WTC11 (cell line): ENCODE measurements around the gene ANO8. TPM values are rescaled to one million over a fixed set of nuclear protein-coding genes. Genes with fewer than 3 reads are reported as not detected.

Experiments used
- FOXJ3 ChIP-seq: sonication (generic); formaldehyde crosslinking; IDR thresholded peaks from 2 replicates; pipeline ENCODE4 v1.9.0; 2021; ENCODE audit warnings: missing genetic modification reagents, mild to moderate bottlenecking, borderline replicate concordance
- FOXK1 ChIP-seq: sonication (generic); formaldehyde crosslinking; IDR thresholded peaks from 2 replicates; pipeline ENCODE4 v1.8.0; 2022; ENCODE audit warnings: mild to moderate bottlenecking, moderate library complexity, missing genetic modification reagents
- GTF2I ChIP-seq: fragments of 250-450 bp; sonication (Bioruptor Pico); conservative IDR thresholded peaks from 2 replicates; pipeline ENCODE4 v1.4.0; 2021; ENCODE audit warnings: mild to moderate bottlenecking
- SMAD4 ChIP-seq: sonication (generic); formaldehyde crosslinking; IDR thresholded peaks from 2 replicates; pipeline ENCODE4 v1.8.0; 2022; ENCODE audit warnings: mild to moderate bottlenecking, missing genetic modification reagents
- SP1 ChIP-seq: sonication (generic); formaldehyde crosslinking; conservative IDR thresholded peaks from 2 replicates; pipeline ENCODE4 v1.8.1; 2022; ENCODE audit warnings: missing genetic modification reagents
- TEAD1 ChIP-seq: sonication (generic); formaldehyde crosslinking; IDR thresholded peaks from 2 replicates; pipeline ENCODE4 v1.8.0; 2022; ENCODE audit warnings: mild to moderate bottlenecking, missing genetic modification reagents
- TEAD4 ChIP-seq: sonication (generic); formaldehyde crosslinking; IDR thresholded peaks from 2 replicates; pipeline ENCODE4 v1.8.0; 2022; ENCODE audit warnings: mild to moderate bottlenecking, missing genetic modification reagents
- TP53 ChIP-seq: sonication (generic); formaldehyde crosslinking; IDR thresholded peaks from 2 replicates; pipeline ENCODE4 v1.8.1; 2023; ENCODE audit warnings: mild to moderate bottlenecking, missing genetic modification reagents
- ZNF232 ChIP-seq: sonication (generic); formaldehyde crosslinking; IDR thresholded peaks from 2 replicates; pipeline ENCODE4 v1.8.0; 2022; ENCODE audit warnings: mild to moderate bottlenecking, missing genetic modification reagents
- total RNA-seq: library from RNA; stranded (reverse); gene quantifications from 3 replicates; pipeline ENCODE4 v1.2.3, GENCODE V29; 2021
- TF ChIP-seq, protein P1 (sequence below): sonication (generic); formaldehyde crosslinking; IDR thresholded peaks from 2 replicates; pipeline ENCODE4 v1.8.1; 2023; ENCODE audit warnings: mild to moderate bottlenecking, missing genetic modification reagents, moderate library complexity
- TF ChIP-seq, protein P2 (sequence below): sonication (generic); formaldehyde crosslinking; IDR thresholded peaks from 2 replicates; pipeline ENCODE4 v1.8.1; 2022; ENCODE audit warnings: mild to moderate bottlenecking, missing genetic modification reagents, moderate library complexity, borderline replicate concordance
- TF ChIP-seq, protein P3 (sequence below): sonication (generic); formaldehyde crosslinking; IDR thresholded peaks from 2 replicates; pipeline ENCODE4 v1.8.0; 2022; ENCODE audit warnings: mild to moderate bottlenecking, missing genetic modification reagents
- TF ChIP-seq, protein P4 (sequence below): sonication (generic); formaldehyde crosslinking; IDR thresholded peaks from 2 replicates; pipeline ENCODE4 v1.8.0; 2023; ENCODE audit warnings: mild to moderate bottlenecking, missing genetic modification reagents
- TF ChIP-seq, protein P5 (sequence below): sonication (generic); formaldehyde crosslinking; IDR thresholded peaks from 2 replicates; pipeline ENCODE4 v1.8.1; 2023; ENCODE audit warnings: mild to moderate bottlenecking, missing genetic modification reagents
- TF ChIP-seq, protein P6 (sequence below): sonication (generic); formaldehyde crosslinking; IDR thresholded peaks from 2 replicates; pipeline ENCODE4 v1.8.0; 2023; ENCODE audit warnings: missing genetic modification reagents, mild to moderate bottlenecking, borderline replicate concordance
- TF ChIP-seq, protein P7 (sequence below): sonication (generic); formaldehyde crosslinking; IDR thresholded peaks from 2 replicates; pipeline ENCODE4 v1.8.1; 2023; ENCODE audit warnings: mild to moderate bottlenecking, missing genetic modification reagents, moderate library complexity
- TF ChIP-seq, protein P8 (sequence below): sonication (generic); formaldehyde crosslinking; IDR thresholded peaks from 2 replicates; pipeline ENCODE4 v1.8.1; 2023; ENCODE audit warnings: mild to moderate bottlenecking, missing genetic modification reagents
- TF ChIP-seq, protein P9 (sequence below): sonication (generic); formaldehyde crosslinking; IDR thresholded peaks from 2 replicates; pipeline ENCODE4 v1.8.1; 2022; ENCODE audit warnings: low read depth, missing genetic modification reagents, borderline replicate concordance

ANO8 gene
- total RNA-seq, 1 experiment from 2014 or later: 32.6 TPM

DNA sequence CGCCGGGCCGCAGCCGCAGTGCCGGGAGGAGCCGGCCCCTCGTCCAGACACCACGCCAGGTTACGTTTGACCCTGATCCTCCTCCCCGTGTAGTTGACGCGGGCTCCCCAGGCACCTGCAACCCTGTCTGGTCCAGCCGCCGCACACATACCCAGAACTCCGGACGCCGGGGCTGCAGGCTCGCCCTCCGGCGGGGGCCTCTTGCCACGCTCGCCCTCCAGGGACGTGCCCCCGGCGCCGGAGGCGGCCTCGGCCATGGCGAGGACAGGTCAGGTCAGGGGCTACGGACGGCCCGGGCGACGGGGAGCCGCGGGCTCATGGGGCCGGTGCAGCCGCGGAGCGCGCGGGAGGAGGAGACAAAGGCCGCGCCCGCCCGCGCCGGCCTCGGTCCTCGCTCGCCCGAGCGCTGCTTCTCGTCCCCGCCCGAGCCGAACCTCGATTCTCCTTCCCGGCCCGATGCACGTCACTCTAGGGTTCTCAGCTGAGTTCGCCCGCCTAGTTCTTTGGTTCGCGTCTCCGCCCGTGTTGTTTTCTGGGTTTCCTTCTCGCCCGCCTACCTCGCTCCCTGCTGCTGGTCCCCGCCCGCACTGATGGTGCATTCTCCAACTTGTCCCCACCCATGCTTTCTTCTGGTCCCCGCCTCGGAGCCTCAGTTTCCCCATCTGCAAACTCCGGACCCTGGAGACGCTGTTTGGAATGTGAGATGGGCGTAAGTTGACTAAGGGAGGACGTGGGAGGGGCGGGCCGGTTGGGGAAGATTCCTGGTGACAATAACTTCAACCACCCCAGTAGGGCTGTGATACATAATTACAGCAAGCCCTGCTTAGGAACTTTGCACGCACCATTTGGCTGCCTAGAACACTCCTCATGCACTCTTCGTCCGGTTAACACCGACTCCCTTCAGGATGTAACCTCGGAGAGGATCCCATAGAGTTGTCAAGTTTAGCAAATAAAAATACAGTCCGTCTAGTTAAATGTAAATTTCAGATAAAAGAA lies at the start of gene ANO8 (continued):
- TF ChIP-seq, protein P1, sequence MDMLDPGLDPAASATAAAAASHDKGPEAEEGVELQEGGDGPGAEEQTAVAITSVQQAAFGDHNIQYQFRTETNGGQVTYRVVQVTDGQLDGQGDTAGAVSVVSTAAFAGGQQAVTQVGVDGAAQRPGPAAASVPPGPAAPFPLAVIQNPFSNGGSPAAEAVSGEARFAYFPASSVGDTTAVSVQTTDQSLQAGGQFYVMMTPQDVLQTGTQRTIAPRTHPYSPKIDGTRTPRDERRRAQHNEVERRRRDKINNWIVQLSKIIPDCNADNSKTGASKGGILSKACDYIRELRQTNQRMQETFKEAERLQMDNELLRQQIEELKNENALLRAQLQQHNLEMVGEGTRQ (CRISPR knock-in tag): no peak
- TF ChIP-seq TP53 (CRISPR knock-in tag) (no peak), SP1 (CRISPR knock-in tag) (peak; percentile 93), ZNF232 (peak; percentile 57; the same call in 1 of the 2 replicates), TEAD1 (CRISPR knock-in tag) (peak; percentile 66; the same call in 1 of the 2 replicates), GTF2I (CRISPR knock-in tag) (no peak), FOXJ3 (no peak), SMAD4 (CRISPR knock-in tag) (no peak), FOXK1 (CRISPR knock-in tag) (peak; percentile 65; the same call in 1 of the 2 replicates), TEAD4 (CRISPR knock-in tag) (no peak)
- TF ChIP-seq, protein P2, sequence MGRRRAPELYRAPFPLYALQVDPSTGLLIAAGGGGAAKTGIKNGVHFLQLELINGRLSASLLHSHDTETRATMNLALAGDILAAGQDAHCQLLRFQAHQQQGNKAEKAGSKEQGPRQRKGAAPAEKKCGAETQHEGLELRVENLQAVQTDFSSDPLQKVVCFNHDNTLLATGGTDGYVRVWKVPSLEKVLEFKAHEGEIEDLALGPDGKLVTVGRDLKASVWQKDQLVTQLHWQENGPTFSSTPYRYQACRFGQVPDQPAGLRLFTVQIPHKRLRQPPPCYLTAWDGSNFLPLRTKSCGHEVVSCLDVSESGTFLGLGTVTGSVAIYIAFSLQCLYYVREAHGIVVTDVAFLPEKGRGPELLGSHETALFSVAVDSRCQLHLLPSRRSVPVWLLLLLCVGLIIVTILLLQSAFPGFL (CRISPR knock-in tag): no peak
- TF ChIP-seq, protein P3, sequence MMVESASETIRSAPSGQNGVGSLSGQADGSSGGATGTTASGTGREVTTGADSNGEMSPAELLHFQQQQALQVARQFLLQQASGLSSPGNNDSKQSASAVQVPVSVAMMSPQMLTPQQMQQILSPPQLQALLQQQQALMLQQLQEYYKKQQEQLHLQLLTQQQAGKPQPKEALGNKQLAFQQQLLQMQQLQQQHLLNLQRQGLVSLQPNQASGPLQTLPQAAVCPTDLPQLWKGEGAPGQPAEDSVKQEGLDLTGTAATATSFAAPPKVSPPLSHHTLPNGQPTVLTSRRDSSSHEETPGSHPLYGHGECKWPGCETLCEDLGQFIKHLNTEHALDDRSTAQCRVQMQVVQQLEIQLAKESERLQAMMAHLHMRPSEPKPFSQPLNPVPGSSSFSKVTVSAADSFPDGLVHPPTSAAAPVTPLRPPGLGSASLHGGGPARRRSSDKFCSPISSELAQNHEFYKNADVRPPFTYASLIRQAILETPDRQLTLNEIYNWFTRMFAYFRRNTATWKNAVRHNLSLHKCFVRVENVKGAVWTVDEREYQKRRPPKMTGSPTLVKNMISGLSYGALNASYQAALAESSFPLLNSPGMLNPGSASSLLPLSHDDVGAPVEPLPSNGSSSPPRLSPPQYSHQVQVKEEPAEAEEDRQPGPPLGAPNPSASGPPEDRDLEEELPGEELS: peak; percentile 86
- TF ChIP-seq, protein P4, sequence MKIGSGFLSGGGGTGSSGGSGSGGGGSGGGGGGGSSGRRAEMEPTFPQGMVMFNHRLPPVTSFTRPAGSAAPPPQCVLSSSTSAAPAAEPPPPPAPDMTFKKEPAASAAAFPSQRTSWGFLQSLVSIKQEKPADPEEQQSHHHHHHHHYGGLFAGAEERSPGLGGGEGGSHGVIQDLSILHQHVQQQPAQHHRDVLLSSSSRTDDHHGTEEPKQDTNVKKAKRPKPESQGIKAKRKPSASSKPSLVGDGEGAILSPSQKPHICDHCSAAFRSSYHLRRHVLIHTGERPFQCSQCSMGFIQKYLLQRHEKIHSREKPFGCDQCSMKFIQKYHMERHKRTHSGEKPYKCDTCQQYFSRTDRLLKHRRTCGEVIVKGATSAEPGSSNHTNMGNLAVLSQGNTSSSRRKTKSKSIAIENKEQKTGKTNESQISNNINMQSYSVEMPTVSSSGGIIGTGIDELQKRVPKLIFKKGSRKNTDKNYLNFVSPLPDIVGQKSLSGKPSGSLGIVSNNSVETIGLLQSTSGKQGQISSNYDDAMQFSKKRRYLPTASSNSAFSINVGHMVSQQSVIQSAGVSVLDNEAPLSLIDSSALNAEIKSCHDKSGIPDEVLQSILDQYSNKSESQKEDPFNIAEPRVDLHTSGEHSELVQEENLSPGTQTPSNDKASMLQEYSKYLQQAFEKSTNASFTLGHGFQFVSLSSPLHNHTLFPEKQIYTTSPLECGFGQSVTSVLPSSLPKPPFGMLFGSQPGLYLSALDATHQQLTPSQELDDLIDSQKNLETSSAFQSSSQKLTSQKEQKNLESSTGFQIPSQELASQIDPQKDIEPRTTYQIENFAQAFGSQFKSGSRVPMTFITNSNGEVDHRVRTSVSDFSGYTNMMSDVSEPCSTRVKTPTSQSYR (CRISPR knock-in tag): 0 out of 2 replicates have a peak, but pooled peaks have one; percentile 22
- TF ChIP-seq, protein P5, sequence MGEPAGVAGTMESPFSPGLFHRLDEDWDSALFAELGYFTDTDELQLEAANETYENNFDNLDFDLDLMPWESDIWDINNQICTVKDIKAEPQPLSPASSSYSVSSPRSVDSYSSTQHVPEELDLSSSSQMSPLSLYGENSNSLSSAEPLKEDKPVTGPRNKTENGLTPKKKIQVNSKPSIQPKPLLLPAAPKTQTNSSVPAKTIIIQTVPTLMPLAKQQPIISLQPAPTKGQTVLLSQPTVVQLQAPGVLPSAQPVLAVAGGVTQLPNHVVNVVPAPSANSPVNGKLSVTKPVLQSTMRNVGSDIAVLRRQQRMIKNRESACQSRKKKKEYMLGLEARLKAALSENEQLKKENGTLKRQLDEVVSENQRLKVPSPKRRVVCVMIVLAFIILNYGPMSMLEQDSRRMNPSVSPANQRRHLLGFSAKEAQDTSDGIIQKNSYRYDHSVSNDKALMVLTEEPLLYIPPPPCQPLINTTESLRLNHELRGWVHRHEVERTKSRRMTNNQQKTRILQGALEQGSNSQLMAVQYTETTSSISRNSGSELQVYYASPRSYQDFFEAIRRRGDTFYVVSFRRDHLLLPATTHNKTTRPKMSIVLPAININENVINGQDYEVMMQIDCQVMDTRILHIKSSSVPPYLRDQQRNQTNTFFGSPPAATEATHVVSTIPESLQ (CRISPR knock-in tag): no peak
- TF ChIP-seq, protein P6, sequence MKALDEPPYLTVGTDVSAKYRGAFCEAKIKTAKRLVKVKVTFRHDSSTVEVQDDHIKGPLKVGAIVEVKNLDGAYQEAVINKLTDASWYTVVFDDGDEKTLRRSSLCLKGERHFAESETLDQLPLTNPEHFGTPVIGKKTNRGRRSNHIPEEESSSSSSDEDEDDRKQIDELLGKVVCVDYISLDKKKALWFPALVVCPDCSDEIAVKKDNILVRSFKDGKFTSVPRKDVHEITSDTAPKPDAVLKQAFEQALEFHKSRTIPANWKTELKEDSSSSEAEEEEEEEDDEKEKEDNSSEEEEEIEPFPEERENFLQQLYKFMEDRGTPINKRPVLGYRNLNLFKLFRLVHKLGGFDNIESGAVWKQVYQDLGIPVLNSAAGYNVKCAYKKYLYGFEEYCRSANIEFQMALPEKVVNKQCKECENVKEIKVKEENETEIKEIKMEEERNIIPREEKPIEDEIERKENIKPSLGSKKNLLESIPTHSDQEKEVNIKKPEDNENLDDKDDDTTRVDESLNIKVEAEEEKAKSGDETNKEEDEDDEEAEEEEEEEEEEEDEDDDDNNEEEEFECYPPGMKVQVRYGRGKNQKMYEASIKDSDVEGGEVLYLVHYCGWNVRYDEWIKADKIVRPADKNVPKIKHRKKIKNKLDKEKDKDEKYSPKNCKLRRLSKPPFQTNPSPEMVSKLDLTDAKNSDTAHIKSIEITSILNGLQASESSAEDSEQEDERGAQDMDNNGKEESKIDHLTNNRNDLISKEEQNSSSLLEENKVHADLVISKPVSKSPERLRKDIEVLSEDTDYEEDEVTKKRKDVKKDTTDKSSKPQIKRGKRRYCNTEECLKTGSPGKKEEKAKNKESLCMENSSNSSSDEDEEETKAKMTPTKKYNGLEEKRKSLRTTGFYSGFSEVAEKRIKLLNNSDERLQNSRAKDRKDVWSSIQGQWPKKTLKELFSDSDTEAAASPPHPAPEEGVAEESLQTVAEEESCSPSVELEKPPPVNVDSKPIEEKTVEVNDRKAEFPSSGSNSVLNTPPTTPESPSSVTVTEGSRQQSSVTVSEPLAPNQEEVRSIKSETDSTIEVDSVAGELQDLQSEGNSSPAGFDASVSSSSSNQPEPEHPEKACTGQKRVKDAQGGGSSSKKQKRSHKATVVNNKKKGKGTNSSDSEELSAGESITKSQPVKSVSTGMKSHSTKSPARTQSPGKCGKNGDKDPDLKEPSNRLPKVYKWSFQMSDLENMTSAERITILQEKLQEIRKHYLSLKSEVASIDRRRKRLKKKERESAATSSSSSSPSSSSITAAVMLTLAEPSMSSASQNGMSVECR (CRISPR knock-in tag): no peak; the same call in 1 of the 2 replicates
- TF ChIP-seq, protein P7, sequence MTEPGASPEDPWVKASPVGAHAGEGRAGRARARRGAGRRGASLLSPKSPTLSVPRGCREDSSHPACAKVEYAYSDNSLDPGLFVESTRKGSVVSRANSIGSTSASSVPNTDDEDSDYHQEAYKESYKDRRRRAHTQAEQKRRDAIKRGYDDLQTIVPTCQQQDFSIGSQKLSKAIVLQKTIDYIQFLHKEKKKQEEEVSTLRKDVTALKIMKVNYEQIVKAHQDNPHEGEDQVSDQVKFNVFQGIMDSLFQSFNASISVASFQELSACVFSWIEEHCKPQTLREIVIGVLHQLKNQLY (CRISPR knock-in tag): no peak
- TF ChIP-seq, protein P8, sequence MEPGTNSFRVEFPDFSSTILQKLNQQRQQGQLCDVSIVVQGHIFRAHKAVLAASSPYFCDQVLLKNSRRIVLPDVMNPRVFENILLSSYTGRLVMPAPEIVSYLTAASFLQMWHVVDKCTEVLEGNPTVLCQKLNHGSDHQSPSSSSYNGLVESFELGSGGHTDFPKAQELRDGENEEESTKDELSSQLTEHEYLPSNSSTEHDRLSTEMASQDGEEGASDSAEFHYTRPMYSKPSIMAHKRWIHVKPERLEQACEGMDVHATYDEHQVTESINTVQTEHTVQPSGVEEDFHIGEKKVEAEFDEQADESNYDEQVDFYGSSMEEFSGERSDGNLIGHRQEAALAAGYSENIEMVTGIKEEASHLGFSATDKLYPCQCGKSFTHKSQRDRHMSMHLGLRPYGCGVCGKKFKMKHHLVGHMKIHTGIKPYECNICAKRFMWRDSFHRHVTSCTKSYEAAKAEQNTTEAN: no peak
- TF ChIP-seq, protein P9, sequence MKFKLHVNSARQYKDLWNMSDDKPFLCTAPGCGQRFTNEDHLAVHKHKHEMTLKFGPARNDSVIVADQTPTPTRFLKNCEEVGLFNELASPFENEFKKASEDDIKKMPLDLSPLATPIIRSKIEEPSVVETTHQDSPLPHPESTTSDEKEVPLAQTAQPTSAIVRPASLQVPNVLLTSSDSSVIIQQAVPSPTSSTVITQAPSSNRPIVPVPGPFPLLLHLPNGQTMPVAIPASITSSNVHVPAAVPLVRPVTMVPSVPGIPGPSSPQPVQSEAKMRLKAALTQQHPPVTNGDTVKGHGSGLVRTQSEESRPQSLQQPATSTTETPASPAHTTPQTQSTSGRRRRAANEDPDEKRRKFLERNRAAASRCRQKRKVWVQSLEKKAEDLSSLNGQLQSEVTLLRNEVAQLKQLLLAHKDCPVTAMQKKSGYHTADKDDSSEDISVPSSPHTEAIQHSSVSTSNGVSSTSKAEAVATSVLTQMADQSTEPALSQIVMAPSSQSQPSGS (CRISPR knock-in tag): no peak
